Ishikawa (cell line): ENCODE measurements around the gene SLC52A1.

ENCODE experiments used
- CEBPB ChIP-seq: IDR thresholded peaks from 2 replicates; pipeline ENCODE4 v1.6.1; 2012
- CREB1 ChIP-seq: IDR thresholded peaks from 2 replicates; pipeline ENCODE4 v1.6.1; 2012; ENCODE audit warnings: low read depth
- EGR1 ChIP-seq: IDR thresholded peaks from 2 replicates; pipeline ENCODE4 v1.6.1; 2012
- EP300 ChIP-seq: IDR thresholded peaks from 2 replicates; pipeline ENCODE4 v1.6.1; 2012; ENCODE audit warnings: borderline replicate concordance
- FOXM1 ChIP-seq: IDR thresholded peaks from 2 replicates; pipeline ENCODE4 v1.6.1; 2012; ENCODE audit warnings: low read depth, borderline replicate concordance
- MAX ChIP-seq: IDR thresholded peaks from 2 replicates; pipeline ENCODE4 v1.6.1; 2012
- NFIC ChIP-seq: IDR thresholded peaks from 2 replicates; pipeline ENCODE4 v1.6.1; 2012
- RAD21 ChIP-seq: IDR thresholded peaks from 2 replicates; pipeline ENCODE4 v1.6.1; 2012; ENCODE audit warnings: low read depth
- REST ChIP-seq: IDR thresholded peaks from 2 replicates; pipeline ENCODE4 v1.6.1; 2012; ENCODE audit warnings: low read depth, mild to moderate bottlenecking
- TAF1 ChIP-seq: IDR thresholded peaks from 2 replicates; pipeline ENCODE4 v1.6.1; 2012; ENCODE audit warnings: low read depth, mild to moderate bottlenecking
- TCF12 ChIP-seq: IDR thresholded peaks from 2 replicates; pipeline ENCODE4 v1.6.1; 2012; ENCODE audit warnings: low read depth
- TEAD4 ChIP-seq: IDR thresholded peaks from 2 replicates; pipeline ENCODE4 v1.6.1; 2012
- USF1 ChIP-seq: IDR thresholded peaks from 2 replicates; pipeline ENCODE4 v1.6.1; 2012
- YY1 ChIP-seq: IDR thresholded peaks from 2 replicates; pipeline ENCODE4 v1.6.1; 2012; ENCODE audit warnings: low read depth
- ZBTB7A ChIP-seq: IDR thresholded peaks from 2 replicates; pipeline ENCODE4 v1.6.1; 2012; ENCODE audit warnings: low read depth

SLC52A1 gene

GRCh38 chr17:5043524-5043923 is 8.3 kb upstream of the SLC52A1 start:
- TF ChIP-seq CREB1 (no peak), NFIC (no peak), EGR1 (no peak), FOXM1 (no peak), EP300 (no peak), USF1 (no peak), RAD21 (no peak), YY1 (no peak), MAX (no peak), REST (no peak)

GRCh38 chr17:5042157-5043022 is 7.2 kb upstream of the SLC52A1 start:
- no peak for TF ChIP-seq YY1
- no peak for TF ChIP-seq ZBTB7A
- TF ChIP-seq FOXM1: no peak
- TF ChIP-seq TCF12: no peak
- no peak for TF ChIP-seq REST
- TF ChIP-seq CREB1: no peak
- no peak for TF ChIP-seq RAD21
- TF ChIP-seq USF1: no peak
- no peak for TF ChIP-seq TEAD4
- no peak for TF ChIP-seq EGR1
- no peak for TF ChIP-seq CEBPB
- no peak for TF ChIP-seq TAF1
- no peak for TF ChIP-seq NFIC
- TF ChIP-seq EP300: no peak
- no peak for TF ChIP-seq MAX

- TF ChIP-seq MAX (no peak), CREB1 (no peak), RAD21 (no peak), TEAD4 (no peak), CEBPB (no peak), EGR1 (no peak), TCF12 (no peak), YY1 (no peak), TAF1 (no peak), EP300 (no peak), FOXM1 (no peak), REST (no peak), USF1 (no peak), NFIC (no peak), ZBTB7A (no peak)
Observed at GRCh38 chr17:5034651-5035050, 575 bp downstream of the SLC52A1 start.
